DMS 273 (cell line): ENCODE data around the gene DMBX1.

ENCODE experiments used
- DNase-seq: peaks from one replicate; lab custom pipeline; 2025; ENCODE audit not compliant: unreplicated experiment; lab: John Stamatoyannopoulos, UW

DMBX1 gene

GRCh38 chr1:46489638-46490405, at the start of gene DMBX1:
DMBX1 (plus strand) TSS chr1:46489836; CDS start chr1:46507011, 17,175 bp downstream.
- peak; percentile 78 for DNase-seq

- DNase-seq: no peak
Measured at GRCh38 chr1:46440478-46440877, 49.2 kb upstream of the DMBX1 start.

- DNase-seq: peak; percentile 93
Measured at GRCh38 chr1:46442317-46443161, 47.1 kb upstream of the DMBX1 start.

GRCh38 chr1:46444466-46444865, 45.2 kb upstream of the DMBX1 start:
- no peak for DNase-seq

GRCh38 chr1:46445773-46446256, 43.8 kb upstream of the DMBX1 start:
- DNase-seq: peak; percentile 16

GRCh38 chr1:46446646-46447498, 42.8 kb upstream of the DMBX1 start:
- peak; percentile 90 for DNase-seq

GRCh38 chr1:46447499-46448108, 42.0 kb upstream of the DMBX1 start:
- no peak for DNase-seq

GRCh38 chr1:46448109-46448911, 41.3 kb upstream of the DMBX1 start:
- DNase-seq: peak; percentile 23

GRCh38 chr1:46449223-46450159, 40.1 kb upstream of the DMBX1 start:
- DNase-seq: no peak

GRCh38 chr1:46450160-46450517, 39.5 kb upstream of the DMBX1 start:
- no peak for DNase-seq

- DNase-seq: peak; percentile 53
Measured at GRCh38 chr1:46451948-46452930, 37.4 kb upstream of the DMBX1 start.

GRCh38 chr1:46452931-46453325, 36.7 kb upstream of the DMBX1 start:
- peak; percentile 53 for DNase-seq

- no peak for DNase-seq
Measured at GRCh38 chr1:46453449-46453848, 36.2 kb upstream of the DMBX1 start.

- no peak for DNase-seq
Measured at GRCh38 chr1:46455951-46456350, 33.7 kb upstream of the DMBX1 start.

GRCh38 chr1:46456411-46456963, 33.1 kb upstream of the DMBX1 start:
- DNase-seq: peak; percentile 66

GRCh38 chr1:46457178-46457577, 32.5 kb upstream of the DMBX1 start:
- DNase-seq: no peak

GRCh38 chr1:46458190-46458589, 31.4 kb upstream of the DMBX1 start:
- DNase-seq: no peak
